ENCODE data around the gene RAB19.
A peak's percentile ranks its signal among the peaks of the same experiment; 100 is the strongest.

The RAB19 gene

DNA sequence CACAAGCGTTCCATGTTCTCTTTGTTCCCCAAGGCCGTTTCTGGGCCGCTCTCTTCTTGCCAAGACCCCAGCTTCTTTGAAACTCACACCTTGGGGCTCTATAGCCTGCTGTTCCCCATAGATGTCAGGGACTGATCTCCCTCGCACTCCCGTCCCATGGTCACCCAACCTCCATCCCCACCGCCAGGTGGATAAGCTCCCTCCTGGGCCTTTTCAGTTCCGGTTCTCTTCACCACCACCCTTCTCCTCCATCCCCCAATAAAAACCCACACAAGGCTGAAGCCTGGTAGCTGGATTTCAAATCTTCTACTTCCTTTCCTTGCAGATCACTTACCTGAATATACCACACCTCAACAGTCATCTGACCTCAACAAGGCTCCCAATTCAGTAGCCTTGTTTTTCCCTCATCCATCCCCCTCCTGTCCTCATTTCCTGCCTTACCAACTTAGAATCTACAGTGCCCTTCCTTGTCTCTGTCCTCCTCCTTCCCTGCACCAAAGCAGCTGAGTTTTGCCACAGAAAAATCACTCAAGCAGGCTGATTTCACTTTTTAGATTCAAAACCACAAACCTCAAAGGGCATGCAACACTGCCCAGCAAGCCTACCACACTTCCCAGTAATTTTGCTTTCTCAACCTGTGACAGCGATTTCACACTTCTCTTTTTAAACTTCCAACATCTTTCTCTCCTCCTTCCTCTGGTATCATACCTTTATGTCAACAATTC lies 13.2 kb upstream of the RAB19 start:
- TF ChIP-seq, protein P1, sequence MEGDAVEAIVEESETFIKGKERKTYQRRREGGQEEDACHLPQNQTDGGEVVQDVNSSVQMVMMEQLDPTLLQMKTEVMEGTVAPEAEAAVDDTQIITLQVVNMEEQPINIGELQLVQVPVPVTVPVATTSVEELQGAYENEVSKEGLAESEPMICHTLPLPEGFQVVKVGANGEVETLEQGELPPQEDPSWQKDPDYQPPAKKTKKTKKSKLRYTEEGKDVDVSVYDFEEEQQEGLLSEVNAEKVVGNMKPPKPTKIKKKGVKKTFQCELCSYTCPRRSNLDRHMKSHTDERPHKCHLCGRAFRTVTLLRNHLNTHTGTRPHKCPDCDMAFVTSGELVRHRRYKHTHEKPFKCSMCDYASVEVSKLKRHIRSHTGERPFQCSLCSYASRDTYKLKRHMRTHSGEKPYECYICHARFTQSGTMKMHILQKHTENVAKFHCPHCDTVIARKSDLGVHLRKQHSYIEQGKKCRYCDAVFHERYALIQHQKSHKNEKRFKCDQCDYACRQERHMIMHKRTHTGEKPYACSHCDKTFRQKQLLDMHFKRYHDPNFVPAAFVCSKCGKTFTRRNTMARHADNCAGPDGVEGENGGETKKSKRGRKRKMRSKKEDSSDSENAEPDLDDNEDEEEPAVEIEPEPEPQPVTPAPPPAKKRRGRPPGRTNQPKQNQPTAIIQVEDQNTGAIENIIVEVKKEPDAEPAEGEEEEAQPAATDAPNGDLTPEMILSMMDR (conservative IDR thresholded peaks at IDR 0.05), result no peak
- peak overlapping the region; percentile 64 for H3K27ac ChIP-seq

DNA sequence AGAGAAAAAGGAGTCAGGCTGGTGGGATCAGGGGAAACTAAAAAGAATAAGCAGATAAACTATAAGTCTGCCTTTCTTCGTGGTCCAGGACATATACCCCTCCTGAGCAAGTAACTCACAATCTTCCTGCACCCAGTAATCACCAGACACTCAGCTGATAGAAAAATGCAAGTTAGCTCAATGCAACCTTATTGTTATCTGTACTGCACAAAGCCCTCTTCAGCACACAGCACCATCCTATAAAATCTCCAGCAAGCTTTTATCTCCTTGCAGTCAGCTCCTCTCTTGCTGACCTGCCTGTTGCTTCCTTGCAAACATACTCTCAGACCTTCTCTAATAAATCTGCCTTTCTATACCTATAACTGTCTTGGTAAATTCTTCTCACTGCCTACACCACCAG lies 12.2 kb upstream of the RAB19 start:
- peak overlapping the region; percentile 64 for H3K27ac ChIP-seq
- TF ChIP-seq, protein P1 (conservative IDR thresholded peaks at IDR 0.05), result no peak

DNA sequence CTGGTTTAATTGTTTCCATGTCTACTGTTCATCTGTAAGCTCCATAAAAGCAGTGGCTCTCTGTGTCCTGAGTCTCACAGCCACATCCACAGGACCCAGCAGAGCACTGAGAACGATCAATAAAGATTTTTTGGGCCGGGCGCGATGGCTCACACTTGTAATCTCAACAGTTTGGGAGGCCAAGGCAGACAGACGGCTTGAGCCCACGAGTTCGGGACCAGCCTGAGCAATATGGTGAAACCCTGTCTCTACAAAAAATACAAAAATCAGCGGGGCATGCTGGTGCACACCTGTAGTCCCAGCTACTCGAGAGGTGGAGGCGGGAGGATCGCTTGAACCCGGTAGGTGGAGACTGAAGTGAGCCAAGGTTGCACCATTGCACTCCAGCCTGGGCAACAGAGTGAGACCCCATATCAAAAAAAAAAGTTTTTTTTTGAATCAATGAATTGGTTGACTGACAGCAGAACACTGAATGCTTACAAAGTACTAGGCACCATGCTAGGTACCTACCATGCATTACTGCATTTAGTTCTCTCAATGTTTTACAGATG lies 10.0 kb upstream of the RAB19 start:
- TF ChIP-seq, protein P1 (conservative IDR thresholded peaks at IDR 0.05), result no peak
- H3K27ac ChIP-seq, result no peak overlapping the region; the same call in 1 of the 2 replicates

DNA sequence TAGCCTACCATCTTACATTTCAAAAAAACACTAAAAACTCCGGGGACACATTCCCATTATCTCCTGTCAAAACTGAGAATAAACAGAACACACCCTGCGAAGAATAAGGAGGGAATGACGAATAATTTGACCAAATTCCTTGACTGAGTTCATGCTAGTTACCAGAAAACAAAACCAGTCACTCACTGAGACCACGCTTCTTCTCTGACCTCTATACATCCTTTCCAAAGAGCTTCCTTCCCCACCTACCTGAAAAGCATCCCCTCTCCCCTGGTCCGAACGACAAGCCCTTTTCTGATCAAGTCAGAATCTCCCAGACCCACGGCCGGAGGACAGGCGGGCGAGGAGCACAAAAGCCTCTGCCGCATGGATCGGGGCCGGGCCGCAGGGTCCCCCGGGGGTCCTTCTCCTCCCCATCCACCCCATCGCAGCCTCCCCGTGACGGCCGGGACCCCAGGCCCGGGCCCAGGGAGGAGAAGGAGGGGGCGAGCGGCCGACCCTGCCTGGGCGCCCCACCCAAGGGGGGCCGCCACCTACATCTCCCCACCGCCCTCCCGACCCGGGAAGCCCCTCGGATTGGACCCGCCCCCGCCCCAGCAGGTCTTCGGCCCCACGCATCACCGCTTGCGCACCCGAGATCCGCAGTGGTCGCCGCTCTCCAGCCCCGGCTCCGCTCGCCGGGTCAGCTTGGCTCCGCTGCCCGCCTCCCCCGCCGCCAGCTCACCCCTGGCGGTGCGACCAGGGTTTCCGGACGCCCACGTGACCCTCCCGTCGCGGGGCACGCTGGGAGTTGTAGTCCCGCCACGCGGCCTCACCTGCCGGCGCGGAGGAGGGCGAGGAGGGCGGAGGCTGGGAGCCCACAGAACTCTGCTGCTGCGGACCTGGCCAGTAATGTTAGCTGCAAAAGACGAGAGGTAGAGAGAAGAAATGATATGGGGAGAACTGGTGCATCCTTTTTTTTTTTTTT lies 5.8 kb upstream of the RAB19 start, which contains the start of gene SLC37A3:
SLC37A3 (minus strand) TSS at position 747 of the 967 bp plus-strand sequence. CDS start 16,004 bp downstream, outside the sequence.
- TF ChIP-seq, protein P1 (conservative IDR thresholded peaks at IDR 0.05), result no peak
- H3K27ac ChIP-seq, result peak within 1 kb of the TSS; percentile 91

GRCh38 chr7:140398821-140399220 lies 5.0 kb upstream of the RAB19 start:
- peak overlapping the region; percentile 91; the same call in 1 of the 2 replicates for H3K27ac ChIP-seq
- TF ChIP-seq, protein P1 (conservative IDR thresholded peaks at IDR 0.05), result no peak

DNA sequence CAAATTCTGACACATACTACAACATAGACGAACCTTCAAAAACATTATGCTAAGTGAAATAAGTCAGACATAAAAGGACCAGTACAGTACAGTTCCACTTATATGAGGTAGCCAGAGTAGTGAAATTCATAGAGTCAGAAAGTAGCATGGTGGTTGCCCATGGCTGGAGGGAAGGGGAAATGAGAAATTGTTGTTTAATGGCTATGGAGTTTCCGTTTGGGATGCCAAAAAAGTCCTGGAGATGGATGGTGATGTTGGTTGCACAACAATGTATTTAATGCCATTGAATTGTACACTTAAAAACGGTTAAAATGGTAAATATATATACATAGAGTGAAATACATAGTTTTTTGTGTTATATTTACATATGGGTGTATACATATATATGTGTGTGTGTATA lies 3.5 kb upstream of the RAB19 start:
- TF ChIP-seq, protein P1 (conservative IDR thresholded peaks at IDR 0.05), result no peak
- no peak overlapping the region for H3K27ac ChIP-seq
